HG03196 (cell line): Measurements from ENCODE around the gene CUBN.

Experiments
- ATAC-seq: cut with Tn5 transposase; IDR thresholded peaks from one replicate; pipeline ENCODE4 v1.9.1; 2021; ENCODE audit not compliant: unreplicated experiment

CUBN gene

DNA sequence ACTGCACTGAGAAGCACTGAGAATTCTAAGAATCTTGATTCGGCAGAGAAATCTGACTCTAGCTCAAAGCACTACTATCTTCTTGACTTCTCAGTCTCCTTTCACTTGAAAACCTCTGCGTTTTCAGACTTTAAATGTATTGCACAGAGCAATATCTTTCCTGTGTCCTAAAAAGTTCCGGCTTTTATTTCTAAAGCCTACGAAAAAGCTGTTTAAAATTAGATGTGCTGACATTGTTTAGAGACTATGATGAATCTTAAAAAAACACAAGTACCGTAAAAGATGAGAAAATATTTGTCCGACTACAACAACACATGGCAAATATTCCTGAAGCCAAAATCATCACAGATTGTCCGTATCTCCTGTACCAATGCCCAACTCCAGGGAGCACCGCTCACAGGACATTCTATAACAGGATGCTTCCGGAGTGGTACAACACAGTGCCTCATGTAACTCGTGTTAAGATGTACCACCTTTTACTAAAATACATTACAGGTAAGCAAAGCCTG lies 136.9 kb downstream of the CUBN start:
- ATAC-seq = no peak

DNA sequence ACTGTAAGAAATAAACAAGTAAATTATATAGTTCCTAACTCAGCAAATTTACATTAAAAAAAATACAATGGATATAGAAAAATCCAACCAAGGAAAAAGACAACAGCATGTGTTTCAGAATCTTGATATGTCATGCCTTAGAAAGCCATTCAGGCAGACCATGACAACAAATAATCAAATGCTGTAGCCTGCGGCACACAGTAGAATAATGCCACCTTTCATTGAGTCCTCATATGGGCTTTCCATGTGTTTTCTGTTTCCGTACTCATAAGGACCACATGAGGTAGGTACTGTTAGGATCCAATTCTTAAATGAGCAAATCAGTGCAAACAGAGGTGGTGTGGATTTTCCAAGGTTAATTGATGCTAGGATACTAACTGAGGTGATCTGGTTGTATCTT lies 138.6 kb downstream of the CUBN start:
- no peak for ATAC-seq

DNA sequence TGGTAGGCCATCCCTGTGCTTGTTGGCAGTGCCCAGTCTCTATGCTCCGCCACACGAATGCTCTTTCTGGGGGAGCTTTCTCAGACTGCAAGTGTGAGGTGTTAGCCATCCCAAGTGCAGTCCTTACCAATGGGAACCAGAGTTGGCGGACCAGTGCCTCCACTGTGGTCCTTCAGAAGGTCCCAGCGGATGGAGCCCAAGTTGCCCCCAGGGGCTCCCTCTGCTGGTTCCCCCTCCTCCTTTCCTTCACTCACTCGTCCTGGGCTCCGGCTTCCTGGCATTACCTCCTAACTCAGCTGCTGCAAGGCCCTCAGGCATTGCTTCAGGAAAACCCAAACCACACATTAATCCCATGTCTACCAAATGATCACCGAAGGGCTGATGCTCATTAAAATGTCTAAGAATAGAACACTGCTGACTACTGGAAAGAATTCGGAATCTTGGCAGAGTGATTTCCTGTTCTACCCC lies 139.8 kb downstream of the CUBN start:
- no peak for ATAC-seq

DNA sequence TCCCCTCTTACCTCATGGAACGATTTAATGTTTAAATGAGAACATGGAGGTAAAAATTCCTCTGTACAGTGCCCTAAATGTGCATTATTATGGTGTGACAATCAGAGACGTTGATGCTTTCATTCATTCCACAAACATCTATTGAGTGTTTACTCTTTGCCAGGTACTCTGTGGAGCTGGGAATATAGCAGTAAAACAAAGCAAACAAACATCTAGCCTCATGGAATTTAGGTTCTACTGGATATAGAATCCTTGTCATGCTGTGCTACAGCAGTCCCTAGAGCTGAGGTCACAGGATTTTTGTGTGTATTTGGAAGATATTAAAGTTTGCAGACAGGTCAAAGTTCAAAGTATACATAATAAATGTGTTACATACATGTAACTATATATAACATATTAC lies 140.7 kb downstream of the CUBN start:
- no peak for ATAC-seq

DNA sequence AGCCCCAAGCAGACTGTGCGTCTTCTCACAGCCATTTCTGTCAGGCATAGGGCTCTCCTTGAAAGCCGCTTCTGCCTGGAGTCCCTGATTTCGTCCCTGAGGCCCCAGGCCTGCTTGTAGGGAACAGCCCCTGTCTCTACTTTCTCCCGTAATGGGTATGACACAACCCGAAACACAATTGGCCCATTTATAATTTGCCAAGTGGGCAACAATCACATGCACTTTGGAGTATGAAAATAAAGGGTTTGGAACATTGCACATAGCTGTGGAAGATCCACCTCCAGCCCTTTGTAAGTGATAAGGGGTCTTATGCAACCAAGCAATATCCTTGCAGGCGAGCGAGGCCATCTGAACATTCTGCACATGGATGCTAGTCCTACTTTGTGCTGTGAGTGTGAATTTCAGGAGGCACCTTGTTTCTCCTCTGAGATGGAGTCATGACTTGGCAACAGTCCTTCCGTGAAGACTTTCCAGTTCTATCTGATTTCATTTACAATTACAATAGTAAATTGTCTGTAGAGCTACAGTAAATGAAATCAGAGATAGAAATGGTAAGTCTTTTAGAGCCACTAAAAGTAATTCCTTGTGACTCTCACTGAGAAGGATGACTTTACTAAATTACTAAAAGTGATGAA lies 141.5 kb downstream of the CUBN start:
- no peak for ATAC-seq

DNA sequence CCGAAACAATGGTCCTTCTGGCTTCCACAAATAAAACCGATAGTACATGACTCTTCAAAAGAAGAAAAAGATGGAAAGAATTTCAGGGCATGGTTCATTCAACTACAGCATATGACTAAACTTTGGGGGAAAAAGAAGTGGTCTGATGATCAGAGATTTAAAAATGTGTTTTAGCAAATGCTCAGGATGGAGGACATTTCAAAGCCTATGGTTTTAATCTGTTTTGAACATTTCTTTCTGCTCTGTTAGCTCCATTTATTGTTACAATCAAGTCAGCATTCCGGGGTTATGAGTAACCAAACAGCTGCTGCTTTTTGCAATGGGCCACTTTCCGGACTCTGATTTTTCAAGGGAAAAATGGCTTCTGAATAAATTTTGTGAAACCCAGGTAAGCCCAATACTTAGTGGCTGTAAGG lies 142.4 kb downstream of the CUBN start:
- no peak for ATAC-seq

DNA sequence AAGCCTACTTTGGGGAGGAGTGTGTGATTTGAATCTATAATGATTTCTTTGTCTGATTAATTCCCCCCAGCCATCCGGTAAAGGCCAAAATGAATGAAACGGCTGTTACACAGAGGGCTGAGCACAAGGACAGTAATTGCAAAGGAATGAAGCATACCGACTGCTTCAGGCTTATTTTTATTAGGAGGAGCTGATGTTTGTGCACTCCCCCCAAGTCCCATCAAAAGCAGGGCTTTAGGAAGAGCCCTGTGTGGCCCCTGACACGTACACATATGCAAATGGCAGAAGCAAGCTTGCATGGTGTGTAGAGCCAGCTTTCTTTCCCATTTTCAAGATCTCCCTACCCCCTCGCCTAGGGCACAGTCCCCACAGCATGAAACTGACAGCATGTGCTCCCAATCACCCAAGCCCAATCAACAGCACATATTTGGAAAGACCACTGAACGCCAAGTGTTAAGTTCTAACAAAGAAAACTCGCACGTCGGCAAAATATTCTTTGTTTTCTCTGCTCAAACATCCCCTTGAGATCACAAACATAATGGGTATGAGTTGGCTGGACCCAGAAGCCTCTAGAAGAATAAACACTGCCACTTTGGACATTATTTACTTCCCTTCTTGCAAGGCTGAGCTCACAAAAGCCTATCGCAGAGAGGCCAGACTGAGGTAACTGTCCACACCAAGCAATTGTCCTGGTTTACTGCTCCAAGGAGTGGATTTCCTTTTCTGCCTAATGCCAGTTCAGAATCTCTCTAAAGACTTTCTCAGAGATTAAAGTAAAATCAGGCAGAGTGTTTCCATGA lies 143.0 kb downstream of the CUBN start:
- ATAC-seq = no peak

DNA sequence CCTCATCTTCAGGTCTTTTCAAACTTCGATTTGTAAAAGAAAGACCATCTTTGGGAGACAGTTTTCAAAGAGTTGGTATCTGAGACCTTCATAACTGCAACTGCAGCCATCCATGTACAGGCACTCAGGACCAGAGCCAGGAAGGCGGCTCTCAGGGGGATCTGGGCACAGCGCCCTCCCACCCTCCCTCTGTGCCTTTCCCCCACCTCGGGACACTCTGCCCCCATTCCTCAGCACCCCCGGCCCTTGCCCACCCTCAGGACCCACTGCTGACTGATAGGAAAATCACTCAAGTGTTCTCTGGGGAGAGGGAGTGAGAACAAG lies 143.6 kb downstream of the CUBN start:
- no peak for ATAC-seq

DNA sequence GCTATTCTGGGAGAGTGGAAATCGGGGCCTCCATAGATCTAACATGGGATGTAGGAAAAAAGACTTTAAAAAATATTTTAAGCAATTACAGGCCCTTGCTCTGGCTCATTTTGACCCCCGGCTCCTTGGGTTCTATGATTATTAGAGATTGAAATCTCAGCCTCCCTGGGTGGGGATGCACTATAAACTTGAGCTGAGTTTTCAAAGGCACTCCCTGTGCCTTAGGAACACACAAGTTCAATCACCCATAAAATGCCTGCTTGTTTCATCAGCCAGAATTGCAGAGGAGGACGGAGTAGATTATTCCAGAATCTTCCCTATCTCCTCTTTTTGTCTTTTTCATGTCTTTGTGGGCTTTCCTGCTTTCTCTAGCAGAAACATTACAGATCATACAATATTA lies 145.4 kb downstream of the CUBN start:
- no peak for ATAC-seq

DNA sequence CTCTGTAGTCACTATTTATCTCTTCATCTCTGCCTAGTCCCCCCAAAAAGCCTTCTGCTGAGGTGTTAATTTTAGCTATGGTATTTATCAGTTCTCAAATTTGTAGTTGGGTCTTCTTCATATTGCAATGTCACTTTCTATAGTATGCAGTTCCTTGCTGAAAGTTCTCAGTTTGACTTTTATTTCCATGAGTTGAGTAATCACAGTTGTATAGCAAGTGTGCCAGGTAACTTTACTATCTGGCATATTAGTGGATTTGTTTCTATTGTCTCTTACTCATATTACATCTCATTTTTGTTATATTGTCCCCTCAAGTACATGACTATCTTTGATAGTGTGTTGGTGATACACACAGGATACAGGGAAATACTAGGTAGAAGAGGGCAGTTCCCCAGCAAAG lies 152.8 kb downstream of the CUBN start:
- ATAC-seq = no peak

DNA sequence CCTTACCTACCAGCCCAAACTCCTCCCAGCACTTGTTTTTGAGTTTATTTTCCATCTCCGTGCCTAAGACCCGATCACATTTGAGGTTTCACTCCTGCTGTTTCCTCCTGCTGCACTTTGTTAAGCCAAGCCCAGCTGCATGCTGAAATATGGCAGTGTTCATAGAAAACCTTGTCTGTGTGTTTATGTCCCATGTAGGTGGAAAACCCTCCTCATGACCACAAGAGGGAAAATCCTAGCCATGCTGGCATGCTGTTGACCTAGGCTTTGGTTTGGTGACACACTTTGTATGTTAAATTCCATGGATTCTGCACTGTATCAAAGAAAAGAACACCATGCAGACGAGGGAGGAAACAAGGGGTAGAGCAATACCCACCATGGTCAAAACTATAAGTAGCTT lies 154.4 kb downstream of the CUBN start:
- ATAC-seq = no peak

DNA sequence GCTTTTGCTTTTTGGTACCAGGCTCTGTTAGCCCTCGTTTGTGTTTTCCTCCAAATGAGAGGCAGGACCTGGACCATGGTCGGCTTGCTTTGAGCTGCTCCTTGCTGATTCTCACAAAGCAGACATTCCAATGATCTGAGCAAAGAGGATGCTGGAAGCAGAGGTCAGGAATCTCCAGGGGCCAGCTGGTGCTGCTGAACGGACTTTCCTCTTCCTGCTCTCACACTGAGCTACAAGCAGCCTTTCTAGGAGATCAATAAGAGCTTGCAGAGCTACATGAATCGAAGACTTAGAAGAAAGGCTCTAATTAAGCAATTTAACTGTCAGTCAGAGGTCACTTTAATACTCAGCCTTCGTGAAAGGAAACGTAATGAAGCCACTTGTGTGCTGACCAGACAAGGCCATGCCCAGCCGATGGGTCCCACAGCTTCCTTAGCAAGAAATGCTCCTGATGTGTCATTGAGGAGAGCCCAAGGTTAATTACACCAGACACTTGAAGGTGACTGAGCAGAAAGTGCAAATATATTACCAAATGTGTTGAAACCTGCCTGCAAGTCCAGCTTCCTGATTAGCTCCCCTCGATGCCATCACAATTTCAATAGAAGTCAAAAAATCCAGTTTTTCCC lies 161.1 kb downstream of the CUBN start:
- no peak for ATAC-seq

DNA sequence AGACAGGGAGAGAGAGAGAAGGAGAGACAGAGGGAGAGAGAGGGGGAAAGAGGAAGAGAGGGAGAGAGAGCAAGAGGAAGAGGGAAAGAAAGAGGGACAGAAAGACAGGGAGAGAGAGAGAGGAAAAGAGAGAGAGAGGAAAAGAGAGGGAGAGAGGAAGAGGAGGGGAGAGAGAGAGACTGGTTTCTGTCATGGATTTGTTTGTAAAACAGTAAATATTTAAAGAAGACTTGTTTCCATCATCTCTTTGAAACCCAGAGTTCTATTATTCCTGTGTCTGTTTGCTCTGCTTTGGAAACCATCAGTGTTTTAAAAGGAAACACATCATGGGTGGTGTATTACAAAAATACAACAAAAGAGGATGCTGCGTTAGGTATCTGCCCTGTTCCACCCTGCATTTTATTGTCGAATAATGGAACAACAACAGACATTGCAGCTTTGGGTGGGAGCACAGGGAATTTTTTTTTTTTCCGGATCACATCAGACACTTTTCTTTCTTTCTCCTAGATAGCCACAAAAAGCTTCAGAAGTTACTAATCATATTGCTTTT lies 161.7 kb downstream of the CUBN start:
- ATAC-seq = no peak

DNA sequence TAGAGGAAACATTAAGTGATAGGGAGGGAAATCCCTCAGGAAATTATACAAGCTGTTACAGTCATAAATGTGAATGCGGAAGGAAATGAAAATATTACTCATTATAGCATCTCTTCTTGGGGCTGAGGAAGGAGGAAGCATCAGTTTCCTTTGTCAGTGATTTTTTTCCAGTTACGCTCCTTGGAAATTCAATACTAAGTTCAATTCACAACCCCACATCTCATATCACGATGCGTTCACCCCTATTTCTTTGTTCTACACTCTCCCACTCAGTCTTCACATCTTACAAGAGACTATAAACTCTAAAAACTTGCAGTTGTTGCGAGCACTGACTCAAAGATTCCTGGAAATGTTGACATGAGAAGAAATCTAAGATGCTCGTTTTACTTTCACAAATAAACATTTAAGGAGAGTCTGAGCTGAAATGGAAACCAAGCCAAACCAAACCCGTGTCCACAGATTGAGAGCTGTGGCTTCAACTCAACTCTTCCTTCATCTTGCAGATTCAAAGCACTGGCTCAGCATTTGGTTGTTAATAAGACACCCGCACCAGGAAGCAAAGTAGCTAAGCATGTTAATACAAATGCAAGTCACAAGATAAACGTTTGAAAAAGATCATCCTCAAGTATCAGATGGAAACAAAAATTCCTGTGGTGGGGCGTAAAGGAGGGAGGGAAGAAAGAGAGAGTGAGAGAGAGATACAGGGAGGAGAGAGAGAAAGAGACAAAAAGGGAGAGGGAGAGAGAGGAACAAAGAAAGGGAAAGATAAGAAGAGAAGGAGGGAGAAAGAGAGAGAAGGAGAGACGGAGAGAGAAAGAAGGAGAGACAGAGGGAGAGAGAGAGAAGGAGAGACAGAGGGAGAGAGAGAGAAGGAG lies 162.4 kb downstream of the CUBN start:
- no peak for ATAC-seq

DNA sequence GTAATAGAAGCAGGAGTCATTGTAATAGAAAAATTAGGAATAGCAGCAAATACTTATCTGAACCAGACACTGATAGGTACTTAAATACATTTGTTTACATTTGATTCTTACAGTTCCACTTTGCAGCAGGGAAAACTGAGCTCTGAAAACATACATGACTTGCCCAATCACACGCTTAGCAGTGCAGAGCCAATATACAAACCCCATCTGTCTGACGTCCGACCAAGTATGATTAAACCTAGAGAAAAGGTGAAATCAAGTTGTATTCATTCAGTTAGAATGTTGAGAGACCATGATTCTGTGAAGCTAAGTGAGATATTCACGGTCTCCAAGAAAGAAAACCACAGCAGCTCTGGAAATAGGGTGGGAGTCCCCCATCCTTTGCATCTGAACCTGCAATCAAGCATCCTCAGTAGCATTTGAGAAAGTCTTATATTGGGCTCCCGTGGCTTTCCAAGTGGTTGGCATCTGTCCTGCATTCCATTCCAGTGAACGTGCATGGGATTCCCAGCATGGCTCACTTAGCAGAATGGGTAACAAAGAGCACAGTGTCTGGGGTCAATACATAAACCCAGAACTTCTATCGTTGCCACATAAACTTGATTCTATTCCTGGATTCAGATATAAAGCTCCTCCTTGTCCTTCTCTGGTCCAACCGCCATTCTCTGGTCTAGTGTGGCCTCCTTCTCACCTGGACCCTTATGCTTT lies 163.7 kb downstream of the CUBN start:
- ATAC-seq = no peak

DNA sequence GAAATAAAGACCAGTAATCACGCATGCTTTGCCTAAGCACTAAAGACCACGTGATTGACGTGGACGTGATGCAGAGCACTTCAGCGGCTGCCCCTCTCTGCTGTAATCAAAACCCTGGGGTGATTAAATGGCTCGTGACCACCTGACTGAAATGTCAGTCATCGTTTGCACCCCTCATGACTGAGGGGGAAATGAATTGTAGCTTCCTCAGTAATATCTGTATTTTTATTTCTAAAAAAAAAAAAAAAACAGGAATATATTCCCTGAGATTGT lies 164.3 kb downstream of the CUBN start:
- ATAC-seq = no peak

DNA sequence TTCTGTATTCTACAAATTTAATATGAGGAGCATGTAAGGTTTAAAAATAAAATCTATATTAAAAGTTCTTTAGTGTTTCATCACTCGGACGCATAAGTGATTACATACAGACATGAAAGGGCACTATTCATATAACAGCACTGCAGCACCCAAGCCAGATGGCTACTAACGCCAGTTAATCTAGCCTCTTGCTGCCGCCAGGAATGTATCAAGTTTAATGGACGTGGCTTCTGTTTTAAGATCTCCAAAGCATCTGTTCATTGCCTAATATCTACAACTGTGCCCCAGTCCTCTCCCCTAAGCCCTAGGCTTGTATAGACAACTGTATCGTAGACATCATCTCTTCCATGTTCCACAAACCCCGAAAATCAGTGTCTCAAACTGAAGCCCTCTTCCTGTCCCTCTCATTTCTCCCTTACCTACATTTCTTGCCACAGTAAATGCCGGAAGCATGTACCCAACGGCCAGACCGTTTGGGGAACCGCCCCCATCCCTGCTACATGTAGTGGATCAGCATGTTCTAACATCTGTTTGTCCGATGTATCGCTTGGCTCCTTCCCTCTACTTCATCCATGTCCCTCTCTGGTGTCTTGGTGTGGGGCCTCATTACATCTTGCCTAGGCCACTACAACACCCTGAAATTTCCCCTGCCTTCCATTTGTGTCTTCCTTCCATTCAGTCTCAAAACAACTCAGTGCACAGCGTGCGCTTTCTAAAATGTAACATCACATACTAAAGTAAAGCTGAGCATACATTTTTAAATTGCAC lies 164.9 kb downstream of the CUBN start:
- ATAC-seq = no peak

DNA sequence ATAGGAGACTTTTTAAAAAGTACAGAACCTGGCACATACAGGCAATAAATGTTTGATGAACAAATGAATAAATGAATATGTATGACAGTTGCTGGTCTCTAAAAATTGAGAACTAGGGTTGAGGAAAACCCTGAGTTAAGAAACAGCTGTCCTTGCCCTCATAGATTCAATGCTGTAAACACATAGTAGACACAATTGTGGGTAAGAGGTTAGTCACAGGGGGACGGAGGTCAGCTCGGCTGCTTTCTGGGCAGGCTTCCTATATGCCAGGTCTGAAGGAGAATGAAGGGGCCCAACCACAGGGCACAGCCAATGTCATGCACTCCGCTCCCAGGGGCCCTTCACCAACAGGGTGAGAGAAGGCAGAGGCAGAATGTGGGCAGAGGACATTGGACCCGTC lies 169.1 kb downstream of the CUBN start:
- ATAC-seq = no peak

DNA sequence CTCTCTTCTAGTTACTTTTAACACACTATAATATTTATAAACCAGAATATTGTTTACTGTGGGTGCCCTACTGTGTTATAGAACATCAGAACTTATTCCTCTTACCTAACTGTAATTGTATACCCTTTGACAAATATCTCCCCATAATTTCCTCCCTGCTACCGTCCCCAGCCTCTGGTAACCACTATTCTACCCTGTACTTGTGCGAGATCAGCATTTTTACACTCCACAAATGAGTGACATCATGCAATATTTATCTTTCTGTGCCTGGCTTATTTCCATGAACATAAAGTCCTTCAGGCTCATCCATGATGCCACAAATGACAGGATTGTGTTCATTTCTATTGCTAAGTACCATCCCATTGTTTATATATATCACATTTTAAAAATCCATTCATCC lies 172.6 kb downstream of the CUBN start:
- no peak for ATAC-seq
